ENCODE data around the gene TRIM71. TPM values are rescaled to one million over a fixed set of nuclear protein-coding genes. Genes with fewer than 3 reads are reported as not detected.
"Not testable (repeated sequence)": the region's sequence is repeated elsewhere in the genome, so short reads cannot be mapped to it uniquely, and the experiment has no call there.

Gene TRIM71
- total RNA-seq, 4 donors from 2014 or later = 0.13 to 0.84 (median 0.36) TPM; not detected in 1

- ATAC-seq (ENCODE audit: low FRiP score) = no peak
These were observed 93.2 kb downstream of the TRIM71 start for GRCh38 chr3:32910954-32911353.

DNA sequence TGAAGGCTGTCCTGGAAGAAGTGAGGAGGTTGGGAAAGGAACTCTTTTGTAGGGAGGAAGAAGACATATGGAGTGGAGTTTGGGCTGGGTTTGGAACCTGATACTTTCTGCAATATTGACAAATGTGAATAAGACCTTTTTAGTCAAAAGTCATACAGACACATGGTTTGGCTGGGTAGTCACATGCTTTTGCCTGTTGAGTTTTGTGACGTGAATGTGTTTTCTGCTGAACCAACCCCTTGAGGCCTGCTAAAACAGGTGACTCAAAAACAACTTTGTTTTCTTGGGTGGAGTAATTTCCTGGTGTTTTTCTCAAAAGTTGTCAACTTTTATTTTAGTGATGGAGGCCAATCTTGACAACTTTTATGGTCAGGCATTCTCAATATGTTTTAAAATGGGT, 94.2 kb downstream of the TRIM71 start:
- DNase-seq (ENCODE audit: low spot score) = no peak
- TF ChIP-seq, protein P1, sequence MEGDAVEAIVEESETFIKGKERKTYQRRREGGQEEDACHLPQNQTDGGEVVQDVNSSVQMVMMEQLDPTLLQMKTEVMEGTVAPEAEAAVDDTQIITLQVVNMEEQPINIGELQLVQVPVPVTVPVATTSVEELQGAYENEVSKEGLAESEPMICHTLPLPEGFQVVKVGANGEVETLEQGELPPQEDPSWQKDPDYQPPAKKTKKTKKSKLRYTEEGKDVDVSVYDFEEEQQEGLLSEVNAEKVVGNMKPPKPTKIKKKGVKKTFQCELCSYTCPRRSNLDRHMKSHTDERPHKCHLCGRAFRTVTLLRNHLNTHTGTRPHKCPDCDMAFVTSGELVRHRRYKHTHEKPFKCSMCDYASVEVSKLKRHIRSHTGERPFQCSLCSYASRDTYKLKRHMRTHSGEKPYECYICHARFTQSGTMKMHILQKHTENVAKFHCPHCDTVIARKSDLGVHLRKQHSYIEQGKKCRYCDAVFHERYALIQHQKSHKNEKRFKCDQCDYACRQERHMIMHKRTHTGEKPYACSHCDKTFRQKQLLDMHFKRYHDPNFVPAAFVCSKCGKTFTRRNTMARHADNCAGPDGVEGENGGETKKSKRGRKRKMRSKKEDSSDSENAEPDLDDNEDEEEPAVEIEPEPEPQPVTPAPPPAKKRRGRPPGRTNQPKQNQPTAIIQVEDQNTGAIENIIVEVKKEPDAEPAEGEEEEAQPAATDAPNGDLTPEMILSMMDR (IDR thresholded peaks at IDR 0.05) = no peak
- ATAC-seq (ENCODE audit: low FRiP score) = no peak

More at GRCh38 chr3:32910954-32911353, 93.2 kb downstream of the TRIM71 start:
- TF ChIP-seq, protein P1 (IDR thresholded peaks at IDR 0.05) = no peak
- no peak for DNase-seq (ENCODE audit: low spot score)

GRCh38 chr3:32913790-32914446, 96.1 kb downstream of the TRIM71 start:
- ATAC-seq (ENCODE audit: low FRiP score) = peak; percentile 97
- peak; percentile 48 for DNase-seq (ENCODE audit: low spot score)
- TF ChIP-seq, protein P1 (IDR thresholded peaks at IDR 0.05) = no peak

DNA sequence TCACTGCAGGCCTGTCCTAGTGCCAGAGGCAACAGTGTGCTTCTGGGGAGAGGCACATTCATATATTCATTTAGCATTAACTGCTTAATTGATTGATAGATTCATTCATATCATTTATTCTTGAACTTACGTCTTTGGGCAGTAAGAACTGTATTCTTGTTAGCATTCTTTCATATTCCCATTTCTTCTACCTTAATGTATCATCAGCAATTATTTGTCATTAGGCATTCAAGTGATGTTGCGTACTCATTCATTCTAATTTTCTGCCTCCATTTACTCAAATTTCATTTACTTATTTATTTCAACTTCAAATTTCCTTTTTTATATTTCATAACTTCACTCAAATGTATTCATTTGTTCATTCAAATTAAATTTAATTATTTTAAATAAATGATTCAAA, 102.1 kb downstream of the TRIM71 start:
- TF ChIP-seq, protein P1 (IDR thresholded peaks at IDR 0.05) = no peak
- ATAC-seq (ENCODE audit: low FRiP score) (no peak), DNase-seq (ENCODE audit: low spot score) (no peak)

DNA sequence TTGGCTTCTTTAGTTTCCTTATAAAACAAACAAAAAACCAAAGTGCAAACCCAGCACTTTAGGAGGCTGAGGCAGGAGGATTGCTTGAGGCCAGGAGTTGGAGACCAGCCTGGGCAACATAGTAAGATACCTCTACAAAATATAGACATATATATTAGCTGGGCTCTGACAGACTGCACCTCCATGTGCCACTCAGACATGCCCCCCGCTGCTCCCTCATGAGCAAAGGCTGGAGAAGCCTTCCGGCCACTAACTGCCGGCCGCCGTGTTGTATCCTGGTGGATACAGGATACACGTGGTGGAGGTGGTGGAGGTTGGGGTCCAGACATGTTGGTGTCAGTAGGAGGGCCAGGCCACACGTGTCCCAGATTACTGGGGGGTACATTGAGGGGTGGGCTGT, 104.3 kb downstream of the TRIM71 start:
- DNase-seq (ENCODE audit: low spot score) (no peak), ATAC-seq (ENCODE audit: low FRiP score) (no peak)
- TF ChIP-seq, protein P1 (IDR thresholded peaks at IDR 0.05) = no peak

GRCh38 chr3:32930161-32930560, 112.4 kb downstream of the TRIM71 start:
- TF ChIP-seq, protein P1 (IDR thresholded peaks at IDR 0.05) = no peak
- DNase-seq (ENCODE audit: low spot score) (no peak), ATAC-seq (ENCODE audit: low FRiP score) (no peak)

DNA sequence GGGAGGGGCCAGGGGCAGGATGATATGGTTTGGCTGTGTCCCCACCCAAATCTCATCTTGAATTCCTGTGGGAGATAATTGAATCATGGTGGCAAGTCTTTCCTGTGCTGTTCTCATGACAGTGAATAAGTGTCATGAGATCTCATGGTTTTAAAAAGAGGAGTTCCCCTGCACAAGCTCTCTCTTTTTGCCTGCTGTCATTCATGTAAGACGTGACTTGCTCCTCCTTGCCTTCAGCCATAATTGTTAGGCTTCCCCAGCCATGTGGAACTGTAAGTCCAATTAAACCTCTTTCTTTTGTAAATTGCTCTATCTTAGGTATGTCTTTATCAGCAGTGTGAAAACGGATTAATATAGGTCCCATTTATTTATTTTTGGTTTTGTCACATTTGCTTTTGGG, 113.5 kb downstream of the TRIM71 start:
- DNase-seq (ENCODE audit: low spot score); ATAC-seq (ENCODE audit: low FRiP score): not testable (repeated sequence)
